ENCODE measurements around the gene SARDH. TPM values are rescaled to one million over a fixed set of nuclear protein-coding genes. Genes with fewer than 3 reads are reported as not detected.
A peak's percentile ranks its signal among the peaks of the same experiment; 100 is the strongest.

The SARDH gene, protein sequence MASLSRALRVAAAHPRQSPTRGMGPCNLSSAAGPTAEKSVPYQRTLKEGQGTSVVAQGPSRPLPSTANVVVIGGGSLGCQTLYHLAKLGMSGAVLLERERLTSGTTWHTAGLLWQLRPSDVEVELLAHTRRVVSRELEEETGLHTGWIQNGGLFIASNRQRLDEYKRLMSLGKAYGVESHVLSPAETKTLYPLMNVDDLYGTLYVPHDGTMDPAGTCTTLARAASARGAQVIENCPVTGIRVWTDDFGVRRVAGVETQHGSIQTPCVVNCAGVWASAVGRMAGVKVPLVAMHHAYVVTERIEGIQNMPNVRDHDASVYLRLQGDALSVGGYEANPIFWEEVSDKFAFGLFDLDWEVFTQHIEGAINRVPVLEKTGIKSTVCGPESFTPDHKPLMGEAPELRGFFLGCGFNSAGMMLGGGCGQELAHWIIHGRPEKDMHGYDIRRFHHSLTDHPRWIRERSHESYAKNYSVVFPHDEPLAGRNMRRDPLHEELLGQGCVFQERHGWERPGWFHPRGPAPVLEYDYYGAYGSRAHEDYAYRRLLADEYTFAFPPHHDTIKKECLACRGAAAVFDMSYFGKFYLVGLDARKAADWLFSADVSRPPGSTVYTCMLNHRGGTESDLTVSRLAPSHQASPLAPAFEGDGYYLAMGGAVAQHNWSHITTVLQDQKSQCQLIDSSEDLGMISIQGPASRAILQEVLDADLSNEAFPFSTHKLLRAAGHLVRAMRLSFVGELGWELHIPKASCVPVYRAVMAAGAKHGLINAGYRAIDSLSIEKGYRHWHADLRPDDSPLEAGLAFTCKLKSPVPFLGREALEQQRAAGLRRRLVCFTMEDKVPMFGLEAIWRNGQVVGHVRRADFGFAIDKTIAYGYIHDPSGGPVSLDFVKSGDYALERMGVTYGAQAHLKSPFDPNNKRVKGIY
- total RNA-seq (2022), result 0.12 TPM in 1 of 2 replicates, not detected in the other
- percentile 1 among the genes with signal in this experiment for Bru-seq, nascent RNA
- BruChase-seq, experiment 1, labeled RNA remaining after a 6-hour chase, result not detected
- percentile 6 among the genes with signal in this experiment for BruChase-seq, experiment 2, labeled RNA remaining after a 2-hour chase
- long read RNA-seq, result 0 reads

DNA sequence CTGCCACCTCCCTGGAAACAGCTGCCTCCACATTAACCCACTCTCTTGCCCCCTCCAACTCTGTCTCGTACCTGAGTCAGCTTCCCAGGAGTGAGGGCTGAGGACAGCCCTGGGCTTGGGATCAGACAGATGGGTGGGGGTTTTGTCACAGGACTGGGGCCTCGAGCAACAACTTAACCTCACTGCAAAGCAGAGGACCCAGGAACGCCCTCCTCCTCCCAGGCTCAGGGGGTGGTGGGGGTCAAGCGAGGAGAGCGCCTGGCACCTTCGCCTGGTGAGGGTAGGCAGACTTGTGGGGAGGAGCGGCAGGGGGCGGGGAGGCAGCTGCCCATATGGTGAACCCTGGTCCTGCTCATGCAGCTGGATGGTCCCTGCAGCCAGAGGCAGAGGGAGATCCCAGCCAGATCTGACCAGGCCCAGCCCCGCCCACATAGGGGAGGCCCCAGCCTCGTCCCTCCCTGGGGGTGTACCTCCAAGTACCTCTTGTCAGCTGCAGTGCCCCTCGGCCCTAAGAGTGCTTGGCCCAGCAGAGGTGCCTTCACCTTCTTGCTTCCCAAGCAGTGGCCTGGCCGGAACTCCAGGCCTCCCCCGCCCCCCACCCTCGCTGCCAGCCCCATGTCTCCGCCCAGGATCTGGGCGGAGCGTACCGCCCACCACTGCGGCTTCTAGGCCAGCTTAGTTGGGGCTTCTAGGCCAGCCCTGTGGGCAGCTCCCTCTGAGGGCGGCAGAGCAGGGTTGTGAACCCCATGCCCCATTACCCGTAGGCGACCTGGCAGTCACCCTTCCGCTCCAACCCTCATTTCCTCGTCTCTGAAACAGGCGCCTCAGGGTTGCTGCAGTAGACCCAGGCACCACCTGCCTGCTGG lies at the start of gene SARDH:
TSS of gene SARDH (minus strand) at position 579 of the 866 bp plus-strand sequence. CDS start 4,179 bp downstream, outside the sequence.
- peak within 1 kb of the TSS; percentile 45 for H3K4me3 Mint-ChIP-seq (ENCODE audit: low read depth, unreplicated experiment)
- no peaks in the 10 kb centered on the region for H3K4me1 Mint-ChIP-seq (ENCODE audit: low read depth, unreplicated experiment)
- no peak within 1 kb of the TSS for H3K27ac Mint-ChIP-seq (ENCODE audit: unreplicated experiment)
- BruUV-seq (replicated peaks), result no TSS peak
- no peaks in the 10 kb centered on the region for H3K9me3 Mint-ChIP-seq (ENCODE audit: low read depth, unreplicated experiment)
- peak; percentile 40 for DNase-seq
- CTCF ChIA-PET, result interaction anchor here (0.6 kb wide), 1 partner anchor 204 kb away, joined by 6 read pairs; no protein-coding TSS in a partner anchor
- intact Hi-C loops (cut with micrococcal nuclease; ENCODE audit: unreplicated experiment), result no loop called here
- H3K27me3 Mint-ChIP-seq (ENCODE audit: unreplicated experiment), result peaks cover 31% of the 10 kb centered on the region
- TF ChIP-seq, protein P1, sequence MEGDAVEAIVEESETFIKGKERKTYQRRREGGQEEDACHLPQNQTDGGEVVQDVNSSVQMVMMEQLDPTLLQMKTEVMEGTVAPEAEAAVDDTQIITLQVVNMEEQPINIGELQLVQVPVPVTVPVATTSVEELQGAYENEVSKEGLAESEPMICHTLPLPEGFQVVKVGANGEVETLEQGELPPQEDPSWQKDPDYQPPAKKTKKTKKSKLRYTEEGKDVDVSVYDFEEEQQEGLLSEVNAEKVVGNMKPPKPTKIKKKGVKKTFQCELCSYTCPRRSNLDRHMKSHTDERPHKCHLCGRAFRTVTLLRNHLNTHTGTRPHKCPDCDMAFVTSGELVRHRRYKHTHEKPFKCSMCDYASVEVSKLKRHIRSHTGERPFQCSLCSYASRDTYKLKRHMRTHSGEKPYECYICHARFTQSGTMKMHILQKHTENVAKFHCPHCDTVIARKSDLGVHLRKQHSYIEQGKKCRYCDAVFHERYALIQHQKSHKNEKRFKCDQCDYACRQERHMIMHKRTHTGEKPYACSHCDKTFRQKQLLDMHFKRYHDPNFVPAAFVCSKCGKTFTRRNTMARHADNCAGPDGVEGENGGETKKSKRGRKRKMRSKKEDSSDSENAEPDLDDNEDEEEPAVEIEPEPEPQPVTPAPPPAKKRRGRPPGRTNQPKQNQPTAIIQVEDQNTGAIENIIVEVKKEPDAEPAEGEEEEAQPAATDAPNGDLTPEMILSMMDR (IDR thresholded peaks at IDR 0.05; ENCODE audit: unreplicated experiment), result no peak
- H3K36me3 Mint-ChIP-seq (ENCODE audit: insufficient read depth, unreplicated experiment), result peaks cover 3% of the 10 kb centered on the region

DNA sequence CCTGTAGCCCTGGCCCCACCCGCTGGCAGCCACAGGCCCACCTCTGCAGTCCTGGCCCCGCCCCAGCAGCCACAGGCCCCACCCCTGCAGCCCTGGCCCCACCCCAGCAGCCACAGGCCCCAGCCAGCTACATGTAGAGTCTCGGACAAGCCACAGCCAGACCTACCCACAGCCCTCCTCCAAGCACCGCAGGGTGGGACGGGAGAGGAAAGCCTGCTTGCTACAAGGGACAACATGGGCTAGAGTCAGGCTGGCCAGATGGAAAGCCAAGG lies 49.5 kb upstream of the SARDH start:
- CTCF ChIA-PET, result interaction anchor here (0.6 kb wide), 1 partner anchor 129 kb away, joined by 5 read pairs; no protein-coding TSS in a partner anchor
- intact Hi-C loops (cut with micrococcal nuclease; ENCODE audit: unreplicated experiment), result no loop called here

DNA sequence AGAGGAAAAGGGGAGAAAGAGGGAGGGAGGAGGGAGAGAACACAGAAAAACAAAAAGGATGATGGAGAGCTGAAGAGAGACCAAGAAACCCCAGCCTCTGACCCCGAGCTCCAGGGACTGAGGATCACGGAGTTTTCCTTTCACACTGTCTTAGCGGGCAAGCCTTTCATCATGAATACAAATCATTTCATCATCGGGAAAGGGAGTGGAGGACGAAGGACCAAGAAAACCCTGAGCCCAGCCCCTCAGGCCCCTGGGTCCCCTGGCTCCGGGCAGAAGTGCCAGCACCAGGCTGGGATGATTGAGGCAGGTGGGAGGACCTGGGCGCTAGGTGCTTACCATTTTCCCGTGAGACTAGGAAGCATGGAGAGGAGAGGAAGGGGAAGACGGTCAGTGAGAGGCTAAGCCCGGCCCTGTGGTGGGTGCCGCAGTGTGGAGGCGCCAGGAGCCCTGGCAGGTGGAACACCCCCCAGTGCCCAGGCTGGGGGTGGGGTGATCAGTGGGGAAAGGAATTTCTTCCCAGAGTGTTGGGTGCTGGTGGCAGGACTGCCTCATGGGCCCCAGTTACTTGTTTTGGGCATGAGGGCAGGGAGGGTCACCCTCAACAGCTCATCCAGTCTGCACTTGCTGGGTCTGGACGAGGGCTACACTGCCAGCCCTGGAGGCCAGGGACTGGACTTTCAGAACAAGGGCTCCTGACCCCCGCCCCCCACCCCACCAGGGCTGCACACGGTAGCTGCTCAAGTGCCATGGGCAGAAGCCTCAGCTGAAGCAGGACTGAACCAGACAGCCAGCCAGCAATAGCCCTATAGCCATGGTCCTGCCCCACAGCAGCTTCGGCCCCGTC lies 49.0 kb upstream of the SARDH start:
- DNase-seq, result no peak
- H3K36me3 Mint-ChIP-seq (ENCODE audit: insufficient read depth, unreplicated experiment), result peaks cover 24% of the 10 kb centered on the region
- no peaks in the 10 kb centered on the region for H3K9me3 Mint-ChIP-seq (ENCODE audit: low read depth, unreplicated experiment)
- H3K4me1 Mint-ChIP-seq (ENCODE audit: low read depth, unreplicated experiment), result no peaks in the 10 kb centered on the region
- no peak overlapping the region for H3K27ac Mint-ChIP-seq (ENCODE audit: unreplicated experiment)
- no peaks in the 10 kb centered on the region for H3K27me3 Mint-ChIP-seq (ENCODE audit: unreplicated experiment)
- H3K4me3 Mint-ChIP-seq (ENCODE audit: low read depth, unreplicated experiment), result no peak overlapping the region
- BruUV-seq (replicated peaks), result no TSS peak
- CTCF ChIA-PET, result interaction anchor here (0.6 kb wide), 1 partner anchor 129 kb away, joined by 5 read pairs; no protein-coding TSS in a partner anchor
- intact Hi-C loops (cut with micrococcal nuclease; ENCODE audit: unreplicated experiment), result no loop called here
- TF ChIP-seq, protein P1 (IDR thresholded peaks at IDR 0.05; ENCODE audit: unreplicated experiment), result no peak

More for the DNA sequence above, 49.5 kb upstream of the SARDH start:
- H3K4me1 Mint-ChIP-seq (ENCODE audit: low read depth, unreplicated experiment), result no peaks in the 10 kb centered on the region
- H3K27me3 Mint-ChIP-seq (ENCODE audit: unreplicated experiment), result no peaks in the 10 kb centered on the region
- TF ChIP-seq, protein P1 (IDR thresholded peaks at IDR 0.05; ENCODE audit: unreplicated experiment), result no peak
- H3K9me3 Mint-ChIP-seq (ENCODE audit: low read depth, unreplicated experiment), result no peaks in the 10 kb centered on the region
- DNase-seq, result no peak
- H3K4me3 Mint-ChIP-seq (ENCODE audit: low read depth, unreplicated experiment), result no peak overlapping the region
- no peak overlapping the region for H3K27ac Mint-ChIP-seq (ENCODE audit: unreplicated experiment)
- no TSS peak for BruUV-seq (replicated peaks)
- H3K36me3 Mint-ChIP-seq (ENCODE audit: insufficient read depth, unreplicated experiment), result peaks cover 28% of the 10 kb centered on the region
